ENCODE results near the gene ZNF277.
"Not testable (repeated sequence)": the region's sequence is repeated elsewhere in the genome, so short reads cannot be mapped to it uniquely, and the experiment has no call there.

The ZNF277 gene

GRCh38 chr7:112213735-112214134, 7.2 kb downstream of the ZNF277 start:
- DNase-seq = no peak

DNA sequence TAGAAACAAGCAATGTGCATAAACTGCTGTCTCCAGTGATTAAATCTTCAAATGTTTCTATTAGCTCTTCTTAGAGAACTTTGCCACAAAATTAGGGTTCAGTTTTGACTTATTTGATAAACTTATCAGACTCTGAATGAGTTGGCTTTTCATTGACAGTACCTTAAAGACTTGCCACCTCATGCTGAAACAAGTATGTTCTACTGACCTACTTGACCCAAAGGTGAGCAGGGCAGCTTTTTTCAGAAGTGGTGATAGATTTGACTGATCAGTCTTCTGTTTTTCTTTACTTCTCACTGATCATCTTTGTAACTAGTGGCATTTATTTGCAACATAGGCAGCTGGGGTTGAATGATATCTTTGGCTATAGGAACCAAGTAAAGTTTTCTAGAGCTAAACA, 7.8 kb downstream of the ZNF277 start:
- no peak for DNase-seq

GRCh38 chr7:112214883-112215282, 8.4 kb downstream of the ZNF277 start:
- no peak for DNase-seq

DNA sequence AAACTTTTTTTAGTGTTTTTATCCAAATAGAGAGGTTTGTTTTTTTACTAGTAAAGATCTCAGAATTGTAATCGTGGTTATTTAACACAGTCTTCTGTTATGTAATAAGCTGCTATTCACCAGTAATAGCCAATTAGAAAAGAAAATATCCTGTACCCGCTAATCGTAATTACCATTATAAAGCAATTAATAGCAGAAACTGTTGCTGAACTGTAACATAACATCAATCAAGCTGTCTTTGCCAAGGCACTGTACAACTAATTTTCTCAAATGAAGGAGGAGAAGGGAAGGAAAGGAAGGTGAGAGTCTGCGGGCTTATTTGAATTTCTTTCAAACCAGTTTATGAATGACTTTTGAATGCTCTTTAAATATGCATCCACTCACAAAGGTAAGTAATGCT, 9.3 kb downstream of the ZNF277 start:
- no peak for DNase-seq

DNA sequence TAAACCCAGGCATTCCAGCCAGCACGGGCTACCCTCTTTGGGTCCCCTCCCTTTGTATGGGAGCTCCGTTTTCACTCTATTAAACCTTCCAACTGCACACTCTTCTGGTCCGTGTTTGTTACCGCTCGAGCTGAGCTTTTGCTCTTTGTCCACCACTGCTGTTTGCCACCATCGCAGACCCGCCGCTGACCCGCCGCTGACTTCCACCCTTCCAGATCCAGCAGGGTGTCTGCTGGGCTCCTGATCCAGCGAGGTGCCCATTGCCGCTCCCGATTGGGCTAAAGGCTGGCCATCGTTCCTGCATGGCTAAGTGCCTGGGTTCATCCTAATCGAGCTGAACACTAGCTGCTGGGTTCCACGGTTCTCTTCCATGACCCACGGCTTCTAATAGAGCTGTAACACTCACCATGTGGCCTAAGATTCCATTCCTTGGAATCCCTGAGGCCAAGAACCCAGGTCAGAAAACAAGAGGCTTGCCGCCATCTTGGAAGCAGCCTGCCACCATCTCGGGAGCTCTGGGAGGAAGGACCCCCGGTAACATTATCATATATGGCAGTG, 14.5 kb downstream of the ZNF277 start:
- no peak for DNase-seq

GRCh38 chr7:112223310-112223709, 16.8 kb downstream of the ZNF277 start:
- DNase-seq = no peak

GRCh38 chr7:112224186-112224585, 17.7 kb downstream of the ZNF277 start:
- DNase-seq = no peak

DNA sequence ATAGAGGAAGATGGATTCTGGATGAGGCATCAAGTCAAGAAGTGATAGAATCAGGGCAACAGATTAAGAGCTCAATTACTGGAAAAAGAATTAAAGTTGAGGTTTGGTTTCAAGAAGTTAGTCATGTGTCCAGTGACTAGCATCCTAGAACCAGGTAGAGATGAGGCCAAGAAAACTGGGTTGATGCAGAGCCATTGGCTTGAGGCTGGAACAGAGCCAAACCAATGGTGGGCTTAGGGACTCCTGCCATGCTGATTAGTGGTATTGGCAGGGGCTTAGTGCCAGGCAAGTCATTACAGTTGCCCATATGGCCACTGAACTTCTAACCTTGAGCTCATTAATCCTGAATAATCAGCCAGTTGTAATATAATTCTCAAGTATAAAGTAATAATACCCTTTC, 18.5 kb downstream of the ZNF277 start:
- DNase-seq = no peak

DNA sequence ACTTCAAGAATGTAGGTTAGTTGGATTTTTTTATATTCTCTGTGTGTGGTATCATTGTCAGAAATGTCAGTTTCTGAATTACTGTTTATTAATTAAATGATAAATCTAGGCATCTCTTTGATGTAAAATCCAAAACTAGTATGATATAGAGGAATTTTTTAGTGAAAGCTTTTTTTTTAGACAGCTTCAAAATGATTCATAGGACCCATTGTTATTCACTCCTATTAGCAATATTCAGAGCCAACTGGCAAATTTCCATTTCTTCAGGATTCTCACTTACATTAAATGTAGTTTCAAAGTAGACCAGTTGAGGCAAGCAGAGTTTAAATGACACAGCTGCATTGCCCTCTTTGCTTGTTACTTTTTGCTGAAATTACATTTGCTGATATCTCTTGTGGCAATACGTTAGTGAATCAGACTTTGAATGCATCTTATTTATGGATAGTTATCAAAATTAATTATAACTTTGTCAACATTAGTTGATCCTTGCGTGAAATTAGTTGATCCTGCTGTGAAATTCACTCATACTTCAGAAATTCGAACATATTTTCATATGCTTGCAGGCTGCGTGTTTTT, 20.3 kb downstream of the ZNF277 start:
- DNase-seq = no peak

DNA sequence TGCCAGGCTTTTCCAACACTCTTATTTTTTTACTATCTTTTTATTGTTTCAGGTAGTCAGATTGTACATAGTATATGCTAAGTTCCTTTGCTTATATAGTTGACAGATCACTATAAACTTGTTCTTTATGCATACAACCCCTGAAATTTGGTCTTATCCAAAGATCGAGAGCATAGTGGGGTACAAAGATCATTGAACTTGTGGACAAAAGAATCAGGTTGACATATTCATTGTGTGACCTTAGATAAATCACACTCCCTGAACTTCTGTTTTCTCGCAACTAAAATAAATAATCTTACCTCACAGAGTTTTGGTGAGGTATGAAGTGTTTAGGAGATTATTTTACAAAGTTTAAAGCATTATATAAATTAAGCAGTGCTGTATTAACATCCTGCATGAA, 22.1 kb downstream of the ZNF277 start:
- no peak for DNase-seq

DNA sequence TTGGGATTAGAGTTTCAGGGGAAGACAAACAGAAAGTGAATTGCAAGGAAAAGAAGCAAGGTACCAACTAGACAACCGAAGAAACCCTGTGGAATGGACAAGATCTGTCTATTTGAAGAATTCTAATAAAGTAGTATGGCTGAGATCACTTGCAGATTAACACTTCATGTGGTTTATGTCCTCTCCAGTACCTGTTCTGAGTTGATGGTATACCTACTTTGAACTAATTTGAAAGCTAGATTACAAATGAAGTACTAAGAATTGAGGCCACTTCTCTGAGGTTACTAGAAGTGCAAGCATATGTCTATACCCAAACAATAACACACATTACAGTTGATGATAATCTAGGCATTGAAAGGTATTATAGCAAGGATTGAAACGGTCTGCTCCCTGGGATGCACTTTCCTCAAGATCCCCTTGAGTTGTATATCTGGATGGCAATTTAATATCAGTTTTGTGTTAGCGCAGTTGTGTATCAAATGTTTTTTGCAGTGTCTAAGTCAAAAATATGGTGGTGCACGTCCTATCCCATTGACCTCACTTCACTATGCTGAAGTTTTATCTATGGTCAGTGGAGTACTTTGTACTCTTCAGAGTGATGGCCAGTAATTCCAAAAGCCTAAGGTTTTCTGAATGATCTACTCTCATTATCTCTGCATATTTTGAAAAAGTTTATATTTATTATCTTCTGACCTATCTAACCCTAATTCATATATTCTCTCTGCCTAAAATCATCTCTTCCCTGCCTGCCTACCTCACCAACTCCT, 25.9 kb downstream of the ZNF277 start:
- no peak for DNase-seq

DNA sequence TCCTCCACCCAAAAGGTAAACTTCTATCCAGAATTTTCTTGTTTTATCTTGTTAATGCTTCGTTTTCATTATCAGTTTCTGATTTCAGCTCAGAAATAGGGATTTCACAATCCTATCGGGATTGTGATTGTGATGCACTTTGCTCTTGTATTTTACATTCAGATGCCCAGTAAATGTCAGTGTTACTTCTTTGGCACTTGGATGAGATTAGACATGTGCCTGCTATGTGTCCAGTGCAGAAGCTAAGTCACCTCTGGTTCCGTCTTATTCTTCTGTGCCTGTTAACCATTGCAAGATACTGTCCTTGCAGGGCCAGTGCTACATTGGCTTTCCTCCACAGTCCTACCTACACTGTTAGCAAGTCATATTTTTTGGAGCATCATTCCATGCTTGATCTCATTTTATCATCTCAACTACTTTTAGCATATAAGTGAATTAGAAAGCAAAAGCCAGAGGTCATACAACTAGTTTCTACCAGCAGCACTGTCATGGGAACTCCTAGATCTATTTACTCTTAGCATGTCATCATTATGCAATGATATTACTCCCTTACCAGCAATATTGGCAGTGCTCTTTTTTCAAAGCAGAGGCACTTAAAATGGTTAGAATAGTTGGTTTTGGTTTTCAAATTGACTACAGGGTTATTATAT, 26.7 kb downstream of the ZNF277 start:
- no peak for DNase-seq

- no peak for DNase-seq
Observed at GRCh38 chr7:112234147-112234546, 27.7 kb downstream of the ZNF277 start.

DNA sequence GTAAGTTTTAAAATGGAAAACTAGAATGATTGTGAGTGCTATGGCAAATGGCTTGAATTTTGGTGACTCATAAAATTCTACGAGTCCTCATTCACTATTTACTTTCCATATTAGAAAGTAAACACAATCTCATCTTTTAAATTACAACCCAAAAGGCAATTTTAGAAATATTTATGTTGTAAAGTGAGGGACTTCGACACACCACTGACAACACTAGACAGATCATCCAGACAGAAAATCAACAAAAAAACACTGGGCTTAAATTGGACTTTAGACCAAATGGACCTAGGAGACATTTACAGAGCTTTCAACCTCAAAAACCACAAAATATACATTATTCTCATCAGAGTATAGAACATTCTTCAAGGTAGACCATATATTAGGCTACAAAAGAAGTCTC, 30.1 kb downstream of the ZNF277 start:
- no peak for DNase-seq

GRCh38 chr7:112238330-112238729, 31.8 kb downstream of the ZNF277 start:
- no peak for DNase-seq

- DNase-seq = no peak
Observed at GRCh38 chr7:112238852-112239610, 32.5 kb downstream of the ZNF277 start.

DNA sequence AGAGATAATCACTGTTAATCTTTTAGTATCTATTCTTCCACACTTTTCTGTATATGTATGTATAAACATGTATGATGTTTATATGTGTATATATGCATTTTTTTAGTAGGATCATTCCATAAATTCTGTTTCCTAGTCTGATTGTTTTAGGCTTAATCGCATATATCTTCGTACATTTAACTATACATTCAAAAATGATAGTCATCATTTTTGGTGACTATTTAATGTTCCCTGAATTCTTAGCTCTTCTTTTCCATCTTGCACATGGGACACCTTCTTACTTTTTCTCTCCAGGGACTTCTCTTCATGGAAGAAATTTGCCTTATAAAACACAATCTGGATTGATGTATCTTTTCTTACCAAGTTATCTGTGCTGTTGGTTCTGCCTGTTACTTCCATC, 42.1 kb downstream of the ZNF277 start:
- DNase-seq = no peak

GRCh38 chr7:112249967-112250366, 43.5 kb downstream of the ZNF277 start:
- DNase-seq = not testable (repeated sequence)

DNA sequence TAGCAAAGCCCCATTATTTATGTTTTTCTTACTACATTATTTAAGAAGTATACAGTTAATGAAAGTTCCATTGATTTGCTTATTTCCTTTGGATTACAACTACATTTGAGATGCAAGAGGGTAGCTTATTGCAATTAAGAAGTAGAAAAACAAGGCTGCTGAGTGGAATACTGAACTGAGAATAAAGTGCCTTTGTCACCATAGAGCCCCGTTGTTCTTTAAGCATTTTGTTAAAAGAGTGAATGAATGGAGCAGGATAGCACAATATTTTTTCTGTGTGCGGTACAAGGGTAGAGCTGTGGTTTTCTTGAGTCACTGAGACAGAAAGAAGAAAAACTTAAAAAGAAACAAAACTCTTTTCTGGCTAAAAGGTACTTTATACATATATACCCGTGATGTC, 45.6 kb downstream of the ZNF277 start:
- DNase-seq = no peak

- no peak for DNase-seq
Observed at GRCh38 chr7:112252691-112253090, 46.2 kb downstream of the ZNF277 start.

DNA sequence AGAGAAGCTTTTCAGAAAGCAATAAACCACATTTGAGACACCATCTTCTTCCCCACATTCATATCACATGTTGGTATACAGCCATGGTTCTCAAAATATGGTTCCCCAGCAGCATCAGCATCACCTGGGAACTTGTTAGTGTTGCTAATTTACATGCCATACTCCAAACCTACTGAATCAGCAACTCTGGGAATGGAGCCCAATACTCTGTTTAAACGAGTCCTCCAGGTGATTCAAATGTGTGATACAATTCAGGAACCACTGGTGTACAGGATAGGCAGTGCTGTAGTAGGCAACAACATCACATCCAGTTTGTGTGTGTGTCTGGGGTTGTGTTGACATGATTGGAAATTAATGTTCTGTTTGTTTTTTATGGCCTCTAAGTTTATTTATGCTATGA, 47.7 kb downstream of the ZNF277 start:
- no peak for DNase-seq

DNA sequence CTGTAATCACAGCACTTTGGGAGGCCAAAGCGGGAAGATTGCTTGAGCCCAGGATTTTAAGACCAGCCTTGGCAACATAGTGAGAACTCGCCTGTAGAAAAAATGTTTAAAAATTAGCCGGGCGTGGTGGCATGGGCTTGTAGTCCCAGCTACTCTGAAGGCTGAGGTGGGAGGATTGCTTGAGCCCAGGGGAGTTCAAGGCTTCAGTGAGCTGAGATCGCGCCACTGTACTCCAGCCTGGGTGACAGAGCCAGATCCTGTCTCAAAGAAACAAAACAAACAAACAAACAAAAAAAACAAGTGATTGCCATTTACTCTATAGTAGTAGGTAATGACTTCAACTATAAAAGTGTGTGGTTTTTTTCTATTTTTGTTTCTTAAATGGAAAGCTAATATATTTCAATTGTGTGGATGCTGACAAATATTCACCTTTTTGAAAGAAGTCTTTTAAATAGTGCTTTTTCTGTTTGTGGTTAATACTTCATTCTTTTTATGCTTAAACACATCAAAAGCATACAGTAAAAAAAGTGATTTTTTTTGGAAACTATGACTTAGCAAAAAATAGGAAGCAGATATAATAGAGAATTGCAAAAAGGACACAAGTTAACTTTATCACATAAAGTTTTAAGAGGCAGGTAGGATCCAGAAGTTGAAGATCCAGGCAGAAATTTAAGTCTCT, 48.4 kb downstream of the ZNF277 start:
- DNase-seq = no peak

- DNase-seq = no peak
Observed at GRCh38 chr7:112255388-112255720, 48.9 kb downstream of the ZNF277 start.

Measured in activated CD4-positive, alpha-beta T cell treated with anti-CD3 and anti-CD28 coated beads, Interleukin-2, amount 50 U/mL, for 16 hours (primary cell).